ENCODE measurements around the gene NEURL1.
"Not testable (repeated sequence)": the region's sequence is repeated elsewhere in the genome, so short reads cannot be mapped to it uniquely, and the experiment has no call there.

Gene NEURL1

DNA sequence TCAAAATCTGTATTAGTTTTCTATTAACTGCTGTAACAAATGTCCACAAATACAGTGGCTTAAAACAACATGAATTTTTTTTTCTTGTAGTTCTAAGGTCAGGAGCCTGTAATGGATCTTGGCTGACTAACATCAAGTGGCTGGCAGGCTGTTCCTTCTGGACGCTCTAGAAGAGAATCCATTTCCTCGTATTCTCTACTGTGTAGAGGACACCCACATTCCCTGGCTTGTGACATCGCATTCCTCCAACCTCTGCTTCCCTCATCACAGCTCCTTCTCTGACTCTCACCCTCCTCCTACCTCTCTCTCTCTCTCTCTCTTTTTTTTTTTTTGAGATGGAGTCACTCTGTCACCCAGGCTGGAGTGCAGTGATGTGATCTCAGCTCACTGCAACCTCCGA is 30.0 kb upstream of the NEURL1 start:
- no peak for DNase-seq

DNA sequence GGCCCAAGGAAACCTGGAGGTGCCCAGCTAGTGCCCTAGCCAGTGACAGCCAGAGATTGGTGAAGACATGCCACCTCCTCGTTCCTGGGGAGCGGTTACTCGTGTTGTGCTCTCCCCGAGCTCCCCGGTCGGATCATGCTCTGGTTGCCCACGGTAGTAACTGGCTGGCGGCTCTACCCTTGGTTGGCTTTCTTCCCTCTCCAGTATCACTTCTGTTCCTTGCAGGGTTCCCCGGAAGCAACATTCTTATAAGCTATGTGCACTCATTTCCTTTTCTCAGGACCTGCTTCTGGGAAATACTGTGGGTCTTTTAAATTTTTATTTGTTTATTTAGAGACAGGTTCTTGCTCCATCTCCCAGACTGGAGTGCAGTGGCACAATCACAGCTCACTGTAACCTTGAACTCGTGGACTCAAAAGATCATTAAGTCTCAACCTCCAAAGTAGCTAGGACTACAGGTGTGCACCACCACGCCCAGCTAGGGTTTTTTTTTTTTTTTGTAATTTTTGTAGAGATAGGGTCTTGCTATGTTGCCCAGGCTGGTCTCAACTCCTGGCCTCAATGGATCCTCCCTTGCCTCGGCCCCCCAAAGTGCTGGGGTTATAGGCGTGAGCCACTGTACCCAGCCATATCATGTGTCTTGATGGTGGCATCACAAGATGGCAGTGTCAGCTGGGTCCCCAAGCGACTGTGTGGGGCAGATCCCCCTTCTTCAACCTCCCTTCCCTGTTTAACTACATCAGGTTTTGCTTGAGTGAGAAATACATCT is 27.9 kb upstream of the NEURL1 start:
- DNase-seq: no peak

DNA sequence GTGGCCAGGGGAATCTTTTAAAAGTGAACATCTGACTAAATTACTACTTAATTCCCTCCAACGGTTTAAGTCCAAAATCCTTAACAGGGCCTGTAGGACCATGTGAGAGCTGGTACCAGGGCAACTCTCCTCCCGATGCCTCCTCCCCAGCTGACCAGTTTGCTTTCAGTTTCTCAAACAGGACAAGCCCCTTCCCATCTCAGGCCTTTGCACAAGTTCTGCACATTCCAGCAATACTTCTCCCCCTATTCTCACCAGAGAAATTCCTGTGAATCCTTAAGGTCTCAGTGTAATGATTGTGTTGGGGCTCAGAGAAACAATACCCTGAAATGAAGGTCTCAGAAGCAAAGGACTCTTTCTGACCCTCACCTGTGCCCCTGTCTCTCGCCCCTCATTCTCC is 26.8 kb upstream of the NEURL1 start:
- no peak for DNase-seq

DNA sequence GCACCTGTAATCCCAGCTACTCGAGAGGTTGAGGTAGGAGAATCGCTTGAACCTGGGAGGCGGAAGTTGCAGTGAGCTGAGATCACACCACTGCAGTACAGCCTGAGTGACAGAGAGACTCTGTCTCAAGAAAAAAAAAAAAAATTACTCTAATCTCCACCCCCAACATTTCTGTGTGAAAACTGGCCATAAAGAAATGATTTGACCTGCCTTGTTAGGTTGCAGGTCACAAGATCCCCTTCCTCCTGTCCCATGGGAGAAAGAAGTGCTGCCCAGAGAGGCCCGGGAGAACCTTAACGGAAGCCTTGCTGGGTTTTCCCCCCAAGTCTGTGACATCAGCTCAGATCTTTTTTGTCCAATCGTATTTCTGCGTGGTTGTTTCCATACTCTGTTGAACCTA is 26.1 kb upstream of the NEURL1 start:
- no peak for DNase-seq

DNA sequence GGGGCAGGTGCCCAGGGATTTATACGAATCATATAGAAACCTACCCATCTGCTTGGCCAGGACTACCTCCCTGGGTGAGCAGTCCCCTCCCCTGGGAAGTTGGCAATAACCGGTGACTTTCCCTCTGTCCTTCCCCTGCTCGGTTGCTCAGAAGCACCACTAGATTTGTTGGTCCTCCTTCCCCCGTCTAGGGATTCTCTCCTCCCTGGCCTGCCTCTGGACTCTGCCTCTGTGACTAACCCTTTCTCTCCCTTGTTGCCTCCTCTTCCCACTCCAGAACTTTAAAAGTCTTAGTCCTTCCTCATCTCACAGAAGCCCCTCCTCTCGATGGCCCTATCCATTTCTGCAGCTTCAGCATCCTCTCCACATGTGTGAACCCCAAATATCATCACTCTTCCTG is 24.3 kb upstream of the NEURL1 start:
- no peak for DNase-seq

DNA sequence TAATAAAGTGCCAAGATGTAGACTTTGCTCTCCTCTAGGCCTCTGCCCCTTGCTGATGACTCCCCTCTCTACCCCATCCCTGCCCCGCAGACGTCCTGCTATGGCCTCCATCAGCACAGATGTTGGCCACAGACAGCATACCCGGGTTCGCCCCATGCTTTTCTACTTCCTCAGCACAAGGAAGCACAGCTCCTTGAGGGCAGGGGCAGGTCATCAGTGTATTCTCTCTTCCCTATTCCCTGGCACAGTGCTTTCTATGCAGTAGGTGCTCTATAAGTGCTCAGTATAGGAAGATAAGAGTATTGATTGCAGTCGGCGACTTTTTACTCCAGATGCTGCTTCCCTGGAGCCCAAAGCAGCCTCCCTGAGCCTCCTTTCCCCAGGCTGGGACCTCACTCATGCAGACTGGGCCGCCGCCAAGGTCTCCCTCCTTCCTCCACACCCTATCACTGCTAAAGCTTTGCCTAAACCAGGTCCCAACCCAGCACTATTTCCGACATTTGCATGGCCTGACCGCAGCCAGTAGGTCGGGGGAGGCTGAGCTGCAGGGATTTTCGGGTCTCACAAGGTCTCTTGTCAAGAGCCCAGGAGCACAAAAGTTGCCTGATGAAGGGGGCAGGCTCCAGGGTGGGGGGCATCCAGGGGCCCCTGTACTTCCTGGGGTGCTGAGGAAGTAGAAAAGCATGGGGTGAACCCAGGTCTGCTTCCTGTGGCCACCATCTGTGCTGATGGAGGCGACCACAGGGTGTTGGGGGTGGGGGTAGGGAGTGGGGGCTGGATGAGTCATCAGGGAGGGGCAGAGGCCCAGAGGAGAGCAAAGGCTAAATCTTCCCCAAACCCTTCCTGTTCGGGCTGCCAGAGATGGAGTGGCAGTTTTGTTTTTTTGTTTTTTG is 22.5 kb upstream of the NEURL1 start:
- DNase-seq: peak; percentile 62

DNA sequence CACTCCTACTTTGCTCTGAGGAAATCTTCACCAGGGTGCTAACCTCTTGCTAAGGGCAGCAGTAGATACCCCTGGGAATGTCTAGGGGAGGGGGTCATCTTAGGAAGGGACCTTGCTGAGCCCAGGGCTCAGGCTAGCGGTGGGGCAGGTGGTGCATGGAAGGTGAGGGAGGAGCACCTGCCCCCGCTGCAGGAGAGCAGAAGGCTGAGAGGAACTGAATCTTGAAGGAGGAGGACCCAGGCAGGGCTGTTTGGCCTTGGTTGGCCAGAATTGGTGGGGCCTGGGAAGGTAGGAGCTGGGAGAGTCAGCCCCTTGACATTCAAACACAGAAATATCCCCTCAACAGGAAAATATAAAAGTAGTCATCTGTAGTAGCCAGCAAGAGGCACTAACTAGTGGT is 21.5 kb upstream of the NEURL1 start:
- no peak for DNase-seq

DNA sequence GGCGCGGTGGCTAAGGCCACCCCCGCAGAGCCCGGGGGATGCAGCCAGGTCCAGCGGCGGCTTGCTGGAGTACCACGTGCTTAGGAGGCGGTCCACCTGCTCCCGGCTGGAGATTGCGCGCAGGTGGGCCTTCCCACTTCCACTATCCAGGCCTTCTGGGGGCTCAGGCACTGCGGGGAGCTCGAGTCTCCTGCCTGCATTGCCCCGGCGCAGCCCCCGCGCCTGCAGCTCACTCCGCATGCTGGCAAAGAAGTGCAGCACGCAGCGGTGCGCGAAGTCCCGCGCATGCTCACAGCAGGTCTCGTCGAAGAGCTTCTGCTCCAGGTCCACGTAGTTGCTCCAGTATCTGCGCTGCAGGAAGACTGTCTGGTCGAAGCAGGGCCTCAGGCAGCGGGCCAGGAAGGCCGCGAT is 20.2 kb upstream of the NEURL1 start:
- no peak for DNase-seq

DNA sequence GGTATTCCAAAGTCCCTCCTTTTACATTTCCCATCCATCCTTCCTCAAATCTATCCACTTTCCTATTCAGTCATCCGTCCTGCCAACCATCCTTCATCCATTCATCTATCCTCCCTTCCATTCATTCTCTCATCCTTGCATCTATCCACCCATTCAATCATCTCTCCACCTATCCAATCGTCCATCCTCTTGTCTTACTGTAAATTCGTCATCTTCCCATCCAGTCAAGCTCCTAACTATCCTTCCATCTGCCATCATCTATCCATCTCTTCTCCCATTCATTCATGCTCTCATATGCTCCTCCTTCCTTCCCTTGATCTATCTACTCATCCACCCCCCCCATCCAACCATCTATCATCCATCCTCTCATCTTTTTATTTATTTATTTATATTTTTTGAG is 19.4 kb upstream of the NEURL1 start:
- no peak for DNase-seq

DNA sequence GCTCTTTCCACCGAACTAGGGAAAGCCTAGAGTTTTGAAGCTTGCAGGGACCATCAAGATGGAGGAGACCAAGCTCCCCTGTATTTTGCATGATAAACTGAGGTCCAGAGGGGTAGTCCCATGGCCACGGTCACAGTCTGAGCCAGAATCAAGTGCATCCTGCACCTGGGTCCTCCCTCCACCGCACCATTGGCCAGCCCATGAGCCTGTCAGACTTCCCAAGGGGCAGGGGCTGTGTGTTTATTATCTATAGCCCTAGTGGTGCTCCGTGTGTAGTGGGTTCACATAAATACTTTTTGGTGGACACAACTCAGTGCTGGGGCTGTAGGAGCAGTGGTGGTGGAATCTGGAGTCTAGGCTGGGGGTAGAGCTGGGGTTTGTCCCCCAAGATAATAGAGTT is 18.1 kb upstream of the NEURL1 start:
- DNase-seq: no peak

DNA sequence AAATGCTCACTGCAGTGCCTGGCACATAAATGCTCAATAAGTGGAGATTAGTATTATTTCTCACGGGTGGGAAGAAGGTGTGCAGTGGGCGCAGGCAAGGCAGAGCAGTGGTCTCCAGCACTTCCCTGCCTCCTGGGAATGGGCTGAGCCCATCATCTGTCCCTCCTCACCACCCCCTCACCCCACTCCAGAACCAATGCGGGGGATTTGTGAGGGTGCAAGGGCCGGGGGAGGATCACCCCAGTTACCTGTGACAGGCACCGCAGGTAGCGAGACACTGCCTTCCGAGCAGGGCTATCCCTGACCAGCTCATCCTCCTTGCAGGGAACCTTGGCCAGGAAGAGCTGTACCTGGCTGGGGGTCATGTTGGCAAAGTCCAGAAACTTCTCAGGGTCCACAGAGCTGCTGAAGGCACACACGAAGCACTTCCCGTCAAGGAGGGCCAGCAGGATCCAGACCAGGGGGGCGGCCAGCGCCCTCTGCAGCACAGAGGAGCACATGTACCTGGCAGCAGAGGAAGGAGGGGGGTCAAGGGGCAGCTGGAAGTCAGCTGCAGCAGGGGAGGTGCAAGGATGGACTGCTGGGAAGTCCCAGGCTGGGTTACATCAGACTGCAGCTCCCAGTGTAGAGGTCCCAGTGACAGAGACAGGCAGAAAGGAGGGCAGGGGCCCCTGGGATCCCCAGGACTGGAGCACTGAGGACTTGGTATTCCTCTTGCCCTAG is 17.3 kb upstream of the NEURL1 start:
- no peak for DNase-seq

DNA sequence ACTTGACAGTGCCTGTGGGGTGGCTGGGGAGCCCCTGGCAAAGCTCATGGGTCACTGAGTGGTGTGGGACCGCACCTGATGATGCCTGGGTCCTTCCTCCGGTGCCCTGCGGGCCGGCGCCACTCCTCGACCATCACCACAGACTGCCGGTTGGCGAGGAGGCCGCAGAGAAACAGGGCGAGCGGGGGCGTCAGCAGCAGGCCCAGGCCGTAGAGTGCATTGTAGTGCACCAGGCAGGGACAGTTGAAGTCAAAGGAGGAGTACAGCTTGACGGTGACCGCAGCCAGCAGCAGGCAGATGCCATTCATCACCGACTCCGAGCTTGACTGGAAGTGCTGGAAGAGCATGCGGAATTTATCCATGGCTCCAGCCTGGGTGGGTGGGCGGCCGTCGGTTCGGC is 14.8 kb upstream of the NEURL1 start:
- no peak for DNase-seq

DNA sequence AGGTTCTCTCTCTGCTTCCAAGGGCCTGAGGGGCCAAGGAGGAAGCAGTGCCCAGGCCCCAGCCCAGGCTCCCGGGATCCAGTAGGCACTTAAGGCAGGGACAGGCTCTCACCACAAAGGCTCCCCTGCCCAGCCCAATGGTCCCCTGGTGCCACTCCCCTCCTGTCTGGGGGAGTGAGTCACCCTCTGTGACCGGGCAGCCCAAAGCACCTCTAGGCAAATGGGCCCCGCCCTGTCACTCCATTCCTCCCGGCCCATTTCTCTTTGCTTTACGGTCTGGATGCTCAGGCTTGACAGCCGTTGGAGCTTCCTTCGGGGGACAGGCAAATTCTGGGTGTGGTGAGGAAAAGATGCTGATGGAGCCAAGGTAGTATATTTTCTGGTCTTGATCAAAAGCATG is 14.4 kb upstream of the NEURL1 start, which contains the start of gene CALHM3:
Gene CALHM3 (minus strand): TSS at position 106 of the 400 bp plus-strand sequence. CDS start 208 bp downstream, outside the sequence.
- DNase-seq: no peak

DNA sequence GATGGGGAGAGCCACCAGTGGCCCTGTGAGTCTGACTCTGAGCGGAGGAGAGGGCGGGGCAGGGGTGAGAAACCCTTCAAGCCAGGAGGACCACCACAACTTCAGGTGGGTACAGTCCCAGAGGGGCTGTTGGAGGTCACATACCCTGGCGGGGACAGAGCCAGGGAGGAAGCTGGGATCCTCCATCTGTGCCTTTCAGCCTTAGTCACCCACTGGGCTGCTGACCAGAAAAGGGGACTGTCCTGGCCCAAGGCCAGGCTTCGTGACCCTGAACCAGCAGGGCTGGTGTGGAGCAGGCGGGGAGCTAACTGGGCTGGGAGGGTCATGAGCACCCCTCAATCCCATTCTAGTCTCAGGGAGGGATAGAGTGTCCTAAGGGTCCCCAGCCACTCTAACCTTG is 13.0 kb upstream of the NEURL1 start:
- DNase-seq: no peak

DNA sequence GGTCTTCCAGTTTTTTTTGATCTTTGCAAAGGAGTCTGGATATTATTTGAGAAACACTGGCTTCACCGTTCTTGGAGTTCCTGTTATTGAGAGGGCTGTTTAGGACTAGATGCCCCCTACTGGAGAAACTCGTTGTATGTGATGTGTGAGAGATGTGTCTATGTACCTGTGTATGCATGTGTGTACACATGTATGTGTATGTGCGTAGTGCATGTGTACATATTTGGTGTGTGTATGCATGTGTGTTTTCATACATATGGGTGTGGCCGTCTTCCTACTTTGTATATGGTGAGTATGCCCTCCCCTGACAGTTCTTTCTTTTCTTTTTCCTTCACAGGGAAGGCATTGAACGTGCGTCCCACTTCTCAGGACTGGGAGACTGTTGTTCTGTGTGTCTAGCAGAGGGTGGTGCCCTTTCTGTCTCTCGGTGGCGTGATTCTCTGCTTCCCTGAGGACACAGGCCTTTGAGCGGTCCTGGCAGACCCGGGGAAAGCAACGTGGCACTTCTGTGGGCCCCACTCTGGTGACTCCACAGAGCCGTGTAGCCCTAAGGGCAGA is 11.5 kb upstream of the NEURL1 start:
- DNase-seq: no peak

DNA sequence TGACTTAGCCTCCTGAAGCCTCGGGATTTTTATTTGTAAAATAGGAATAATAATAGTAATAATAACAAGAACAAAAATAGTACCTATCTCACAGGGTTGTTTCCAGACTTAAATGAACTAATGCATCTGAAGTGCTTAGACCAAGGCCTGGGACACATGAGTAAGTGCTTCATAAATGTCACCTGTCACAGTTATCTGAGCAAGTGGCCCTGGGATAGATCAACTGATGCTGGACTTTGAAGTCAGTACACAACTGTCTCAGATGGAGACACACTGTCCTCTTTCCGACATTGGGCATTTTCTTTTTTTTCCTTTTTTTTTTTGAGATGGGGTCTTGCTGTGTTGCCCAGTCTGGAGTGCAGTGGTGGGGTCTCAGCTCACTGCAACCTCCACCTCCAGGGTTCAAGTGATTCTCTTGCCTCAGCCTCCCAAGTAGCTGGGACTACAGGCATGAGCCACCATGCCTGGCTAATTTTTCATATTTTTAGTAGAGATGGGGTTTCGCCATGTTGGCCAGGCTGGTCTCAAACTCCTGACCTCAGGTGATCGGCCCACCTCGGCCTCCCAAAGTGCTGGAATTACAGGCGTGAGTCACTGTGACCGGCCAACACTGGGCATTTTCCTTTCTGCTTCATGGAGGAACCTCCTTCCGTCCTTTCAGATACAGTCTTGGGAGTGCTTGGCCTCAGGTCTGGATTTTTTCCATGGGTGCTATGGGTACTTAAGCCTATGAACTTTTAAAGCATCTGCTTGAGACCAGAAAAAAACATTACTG is 6.7 kb upstream of the NEURL1 start:
- DNase-seq: not testable (repeated sequence)

DNA sequence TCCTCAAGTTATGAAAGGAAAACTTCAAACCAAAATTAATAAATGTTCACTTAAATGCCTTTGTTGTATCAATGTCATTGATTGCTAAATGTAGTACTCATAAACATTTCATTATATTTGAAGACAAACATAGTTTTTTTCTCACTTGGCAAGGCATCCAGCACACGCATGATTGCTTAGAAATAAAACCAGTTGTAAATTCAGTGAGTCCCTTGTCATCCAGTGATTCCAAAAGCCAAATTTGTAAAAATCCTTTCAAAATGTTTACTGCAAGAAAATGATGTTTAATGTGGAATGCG is 6.1 kb upstream of the NEURL1 start:
- no peak for DNase-seq

DNA sequence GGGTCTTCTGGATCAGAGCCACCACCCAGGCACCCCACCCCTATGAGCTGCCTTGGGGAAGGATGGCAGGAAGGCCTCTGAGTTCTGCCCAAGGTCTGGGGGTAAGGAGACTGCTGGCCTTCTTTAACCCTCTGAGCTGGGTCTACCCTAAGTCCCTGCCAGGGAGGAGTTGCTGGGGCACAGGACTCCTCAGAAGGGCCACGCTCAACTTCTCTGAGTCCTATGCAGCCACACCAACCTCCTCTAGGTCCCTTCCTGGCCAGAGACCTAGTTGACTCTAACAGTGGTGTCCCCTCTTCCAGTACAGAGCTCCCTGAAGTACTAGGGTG is 2.6 kb upstream of the NEURL1 start:
- no peak for DNase-seq

DNA sequence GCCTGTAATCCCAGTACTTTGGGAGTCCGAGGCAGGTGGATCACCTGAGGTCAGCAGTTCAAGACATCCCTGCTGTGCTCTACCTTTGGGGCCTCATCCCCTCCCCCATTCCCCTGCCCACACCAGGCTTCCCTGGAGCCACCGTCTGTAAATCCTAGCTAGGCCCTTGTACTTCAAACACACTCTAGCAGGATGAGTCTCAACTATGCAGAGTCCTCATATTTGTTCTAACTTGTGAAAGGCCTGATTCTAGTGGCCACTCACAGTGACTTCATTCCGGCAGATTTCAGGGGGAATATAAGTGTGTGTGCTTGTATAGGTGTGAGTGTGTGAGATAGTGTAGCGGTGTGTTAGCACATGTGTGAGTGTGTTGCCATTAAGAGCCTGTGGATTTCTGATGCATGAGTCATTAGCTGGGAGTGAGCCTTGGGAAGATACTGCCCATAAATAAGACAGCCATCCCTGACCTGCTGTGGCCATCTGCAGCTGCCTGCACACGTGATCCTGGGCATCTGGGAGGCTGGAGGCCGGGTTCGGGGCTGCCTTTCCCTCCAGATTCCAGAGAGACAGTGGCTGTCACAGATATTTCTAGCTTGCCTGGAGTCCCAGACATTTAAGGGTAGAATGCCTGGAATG is 1.7 kb upstream of the NEURL1 start:
- DNase-seq: no peak

DNA sequence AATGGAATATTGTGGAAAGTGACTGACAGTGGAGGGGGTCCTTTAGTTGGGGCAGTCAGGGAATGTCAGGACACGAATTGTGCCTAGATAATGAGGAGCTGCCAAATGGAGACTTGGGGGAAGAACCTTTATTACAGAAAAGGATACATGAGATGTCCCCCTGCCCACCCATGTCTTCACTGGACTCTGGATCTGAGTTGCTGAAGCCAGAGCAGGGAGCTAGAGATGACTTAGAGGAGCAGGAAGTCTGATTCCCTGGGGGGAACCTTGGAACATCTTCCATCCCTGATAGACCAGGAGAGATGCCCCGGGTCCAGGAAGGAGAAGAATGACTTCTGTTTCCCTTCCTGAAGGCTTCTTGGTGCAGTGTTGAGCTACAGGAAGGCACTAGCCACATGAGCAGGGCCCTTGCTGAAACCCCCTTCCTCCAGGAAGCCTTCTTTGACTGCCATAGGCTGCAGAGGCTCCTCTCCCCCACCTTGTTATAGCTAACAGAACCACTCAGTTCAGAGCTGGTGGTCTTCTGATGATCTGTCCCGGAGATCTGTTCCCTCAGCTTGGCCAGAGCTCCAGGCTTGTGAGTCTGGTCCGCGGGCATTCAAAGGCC is 747 bp upstream of the NEURL1 start:
- DNase-seq: no peak
